Gastrocnemius medialis (tissue), 4 donors: ENCODE data around the gene KLHDC4.

Experiments used
- CTCF ChIP-seq, 5 experiments: fragments of 450-650 bp in 3 of 5; fragments of 200-600 bp in 2 of 5; sonication (generic) in 2 of 5; IDR thresholded peaks in 4 of 5; conservative IDR thresholded peaks in 1 of 5; 1 replicate in 4 of 5; 2 replicates in 1 of 5; pipeline ENCODE4 v1.5.1; 2016 to 2019; ENCODE audit warnings: antibody characterized with exemption in 5 of 5, mild to moderate bottlenecking in 3 of 5, moderate library complexity in 3 of 5
- POLR2A ChIP-seq, 2 donors: fragments of 450-650 bp; IDR thresholded peaks; one replicate each; pipeline ENCODE4 v1.6.1; 2017; ENCODE audit warnings: antibody characterized with exemption in 2 of 2, mild to moderate bottlenecking in 2 of 2, moderate library complexity in 2 of 2

GRCh38 chr16:87806641-87807546 lies 41.1 kb upstream of the KLHDC4 start:
- TF ChIP-seq CTCF (IDR thresholded peaks at IDR 0.05 in 4 of 5, conservative IDR thresholded peaks at IDR 0.05 in 1 of 5) = no peak
- no peak for TF ChIP-seq POLR2A (IDR thresholded peaks at IDR 0.05)
